ENCODE results near the gene IFITM10.

Gene IFITM10

GRCh38 chr11:1761110-1761856, 10.9 kb upstream of the IFITM10 start:
- Histone ChIP-seq H3K27ac (ENCODE audit: low read length) (no peak overlapping the region), H3K36me3 (replicated peaks; ENCODE audit: low read depth, low read length) (no peaks in the 10 kb centered on the region), H3K9me3 (ENCODE audit: insufficient read depth, low read length) (no peaks in the 10 kb centered on the region), H3K4me3 (ENCODE audit: low read length) (no peak overlapping the region), H2AFZ (ENCODE audit: low read depth, low read length) (no peak overlapping the region), H3K9ac (ENCODE audit: low read length) (no peak overlapping the region), H3K4me2 (ENCODE audit: low read length) (no peak overlapping the region), H3K4me1 (ENCODE audit: low read length) (peaks cover 8% of the 10 kb centered on the region), H3K27me3 (ENCODE audit: low read depth, low read length) (no peaks in the 10 kb centered on the region), H3K79me2 (ENCODE audit: low read length) (peaks cover 11% of the 10 kb centered on the region), H4K20me1 (ENCODE audit: insufficient read depth, low read length) (no peaks in the 10 kb centered on the region)
- TF ChIP-seq EZH2phosphoT487 (IDR thresholded peaks at IDR 0.05; ENCODE audit: low read depth), result no peak
- no peak for TF ChIP-seq CTCF (IDR thresholded peaks at IDR 0.05; ENCODE audit: low read depth, low read length)

GRCh38 chr11:1760351-1761109, 10.1 kb upstream of the IFITM10 start:
- TF ChIP-seq EZH2phosphoT487 (IDR thresholded peaks at IDR 0.05; ENCODE audit: low read depth), result no peak
- TF ChIP-seq CTCF (IDR thresholded peaks at IDR 0.05; ENCODE audit: low read depth, low read length), result no peak
- Histone ChIP-seq H3K27ac (ENCODE audit: low read length) (no peak overlapping the region), H3K36me3 (replicated peaks; ENCODE audit: low read depth, low read length) (no peaks in the 10 kb centered on the region), H3K27me3 (ENCODE audit: low read depth, low read length) (no peaks in the 10 kb centered on the region), H3K4me2 (ENCODE audit: low read length) (no peak overlapping the region), H3K9me3 (ENCODE audit: insufficient read depth, low read length) (no peaks in the 10 kb centered on the region), H2AFZ (ENCODE audit: low read depth, low read length) (no peak overlapping the region), H3K79me2 (ENCODE audit: low read length) (peaks cover 11% of the 10 kb centered on the region), H3K4me1 (ENCODE audit: low read length) (peaks cover 8% of the 10 kb centered on the region), H3K9ac (ENCODE audit: low read length) (no peak overlapping the region), H4K20me1 (ENCODE audit: insufficient read depth, low read length) (no peaks in the 10 kb centered on the region), H3K4me3 (ENCODE audit: low read length) (no peak overlapping the region)

GRCh38 chr11:1759851-1760220, 9.4 kb upstream of the IFITM10 start:
- H3K4me1 ChIP-seq (ENCODE audit: low read length), result peaks cover 8% of the 10 kb centered on the region
- H3K9ac ChIP-seq (ENCODE audit: low read length), result no peak overlapping the region
- TF ChIP-seq CTCF (IDR thresholded peaks at IDR 0.05; ENCODE audit: low read depth, low read length) (no peak), EZH2phosphoT487 (IDR thresholded peaks at IDR 0.05; ENCODE audit: low read depth) (no peak)
- no peak overlapping the region for H3K27ac ChIP-seq (ENCODE audit: low read length)
- no peaks in the 10 kb centered on the region for H3K36me3 ChIP-seq (replicated peaks; ENCODE audit: low read depth, low read length)
- no peak overlapping the region for H3K4me2 ChIP-seq (ENCODE audit: low read length)
- no peaks in the 10 kb centered on the region for H4K20me1 ChIP-seq (ENCODE audit: insufficient read depth, low read length)
- H3K27me3 ChIP-seq (ENCODE audit: low read depth, low read length), result no peaks in the 10 kb centered on the region
- no peak overlapping the region for H3K4me3 ChIP-seq (ENCODE audit: low read length)
- H3K9me3 ChIP-seq (ENCODE audit: insufficient read depth, low read length), result no peaks in the 10 kb centered on the region
- H2AFZ ChIP-seq (ENCODE audit: low read depth, low read length), result no peak overlapping the region
- H3K79me2 ChIP-seq (ENCODE audit: low read length), result peaks cover 11% of the 10 kb centered on the region

GRCh38 chr11:1759151-1759850, 8.9 kb upstream of the IFITM10 start:
- Histone ChIP-seq H3K4me3 (ENCODE audit: low read length) (no peak overlapping the region), H3K9ac (ENCODE audit: low read length) (no peak overlapping the region), H2AFZ (ENCODE audit: low read depth, low read length) (no peak overlapping the region), H4K20me1 (ENCODE audit: insufficient read depth, low read length) (no peaks in the 10 kb centered on the region), H3K36me3 (replicated peaks; ENCODE audit: low read depth, low read length) (no peaks in the 10 kb centered on the region), H3K4me2 (ENCODE audit: low read length) (no peak overlapping the region), H3K9me3 (ENCODE audit: insufficient read depth, low read length) (no peaks in the 10 kb centered on the region), H3K79me2 (ENCODE audit: low read length) (peaks cover 11% of the 10 kb centered on the region), H3K4me1 (ENCODE audit: low read length) (peaks cover 8% of the 10 kb centered on the region), H3K27ac (ENCODE audit: low read length) (no peak overlapping the region), H3K27me3 (ENCODE audit: low read depth, low read length) (no peaks in the 10 kb centered on the region)
- no peak for TF ChIP-seq EZH2phosphoT487 (IDR thresholded peaks at IDR 0.05; ENCODE audit: low read depth)
- TF ChIP-seq CTCF (IDR thresholded peaks at IDR 0.05; ENCODE audit: low read depth, low read length), result no peak

Data from OCI-LY3 (cell line).